AG09309 (cell line): ENCODE data around the gene CRAMP1.

Experiments used
- DNase-seq: peaks from one replicate; pipeline ENCODE4 v3.0.0-alpha.2; 2010; ENCODE audit warnings: low read depth
- H3K4me3 ChIP-seq: 2 replicates; pipeline ENCODE4 v1.5.1; 2011; ENCODE audit warnings: mild to moderate bottlenecking, low read depth, low read length, moderate library complexity; ENCODE audit not compliant: control insufficient read depth
- CTCF ChIP-seq: IDR thresholded peaks from 2 replicates; pipeline ENCODE4 v1.5.1; 2011; ENCODE audit warnings: mild to moderate bottlenecking, low read depth, low read length, inconsistent platforms; ENCODE audit not compliant: insufficient read depth, control insufficient read depth; ENCODE audit errors: missing control alignments

The CRAMP1 gene

GRCh38 chr16:1572673-1573072 lies 39.5 kb upstream of the CRAMP1 start:
- TF ChIP-seq CTCF, result no peak
- no peak for DNase-seq
- H3K4me3 ChIP-seq, result no peak overlapping the region

GRCh38 chr16:1573301-1573700 lies 38.9 kb upstream of the CRAMP1 start:
- TF ChIP-seq CTCF, result no peak
- H3K4me3 ChIP-seq, result no peak overlapping the region
- no peak for DNase-seq

GRCh38 chr16:1575578-1575977 lies 36.6 kb upstream of the CRAMP1 start:
- TF ChIP-seq CTCF, result no peak
- H3K4me3 ChIP-seq, result no peak overlapping the region
- DNase-seq, result no peak

GRCh38 chr16:1579214-1579613 lies 32.9 kb upstream of the CRAMP1 start:
- H3K4me3 ChIP-seq, result no peak overlapping the region
- no peak for DNase-seq
- TF ChIP-seq CTCF, result no peak

GRCh38 chr16:1580256-1580655 lies 31.9 kb upstream of the CRAMP1 start:
- TF ChIP-seq CTCF, result no peak
- H3K4me3 ChIP-seq, result no peak overlapping the region
- no peak for DNase-seq

GRCh38 chr16:1580956-1581355 lies 31.2 kb upstream of the CRAMP1 start:
- DNase-seq, result no peak
- H3K4me3 ChIP-seq, result no peak overlapping the region
- TF ChIP-seq CTCF, result no peak

GRCh38 chr16:1581804-1582203 lies 30.4 kb upstream of the CRAMP1 start:
- H3K4me3 ChIP-seq, result no peak overlapping the region
- TF ChIP-seq CTCF, result no peak
- no peak for DNase-seq
